Stimulated activated CD4-positive, alpha-beta T cell treated with anti-CD3 and anti-CD28 coated beads, Interleukin-12 subunit alpha, Interleukin-12 subunit beta, amount 100 ng/mL, for 48 hours (primary cell): Measurements from ENCODE around the gene ATP8B2.

Experiments used
- DNase-seq, 3 donors: peaks; one replicate each; pipeline ENCODE4 v3.0.0-alpha.2; 2020; ENCODE audit warnings: low read depth in 2 of 3, low spot score in 1 of 3

ATP8B2 gene

GRCh38 chr1:154398678-154399077 lies 73.4 kb downstream of the ATP8B2 start:
- no peak for DNase-seq

- no peak for DNase-seq
Observed at GRCh38 chr1:154400381-154400801, 75.1 kb downstream of the ATP8B2 start.
